K562 (cell line): Measurements from ENCODE around the gene NEK2. TPM values are rescaled to one million over a fixed set of nuclear protein-coding genes. Genes with fewer than 3 reads are reported as not detected.

ENCODE experiments used
- CBFB ChIP-seq: sonication (generic); formaldehyde crosslinking; IDR thresholded peaks from 2 replicates; pipeline ENCODE4 v1.4.0; 2020; ENCODE audit warnings: mild to moderate bottlenecking, missing genetic modification reagents
- ETV1 ChIP-seq: fragments of 450-650 bp; conservative IDR thresholded peaks from 2 replicates; pipeline ENCODE4 v1.6.1; 2016; ENCODE audit warnings: missing genetic modification characterization, control low read depth, low read depth, missing compliant biosample characterization
- MCM2 ChIP-seq: fragments of 450-650 bp; IDR thresholded peaks from 2 replicates; pipeline ENCODE4 v1.6.1; 2017; ENCODE audit warnings: low read depth, mild to moderate bottlenecking
- MEIS2 ChIP-seq: fragments of 450-650 bp; IDR thresholded peaks from 2 replicates; pipeline ENCODE4 v1.6.1; 2014; ENCODE audit warnings: mild to moderate bottlenecking; ENCODE audit not compliant: partially characterized antibody
- NR2C1 ChIP-seq, 2 experiments: fragments of 450-650 bp; IDR thresholded peaks; 2 replicates each; pipeline ENCODE4 v1.6.1; 2017; ENCODE audit warnings: mild to moderate bottlenecking in 2 of 2, antibody characterized with exemption in 1 of 2, inconsistent platforms in 1 of 2, missing compliant biosample characterization in 1 of 2, missing genetic modification characterization in 1 of 2
- PTRF ChIP-seq: fragments of 450-650 bp; IDR thresholded peaks from 2 replicates; pipeline ENCODE4 v1.6.1; 2016; ENCODE audit warnings: mild to moderate bottlenecking, missing genetic modification characterization, missing compliant biosample characterization
- SLC30A9 ChIP-seq: fragments of 250-450 bp; sonication (Bioruptor Pico); IDR thresholded peaks from 2 replicates; pipeline ENCODE4 v1.8.0; 2022; ENCODE audit warnings: mild to moderate bottlenecking, moderate library complexity
- SMAD4 ChIP-seq: fragments of 250-450 bp; sonication (Bioruptor Pico); conservative IDR thresholded peaks from 2 replicates; pipeline ENCODE4 v1.8.0; 2021; ENCODE audit warnings: inconsistent platforms, mild to moderate bottlenecking, moderate library complexity
- TAL1 ChIP-seq: fragments of 450-650 bp; IDR thresholded peaks from 2 replicates; pipeline ENCODE4 v1.6.1; 2016; ENCODE audit warnings: mild to moderate bottlenecking
- WHSC1 ChIP-seq: IDR thresholded peaks from one replicate; pipeline ENCODE4 v1.6.1; 2012; ENCODE audit warnings: low read length, control low read depth, inconsistent platforms
- ZC3H11A ChIP-seq: IDR thresholded peaks from 2 replicates; pipeline ENCODE4 v1.6.1; 2012; ENCODE audit warnings: low read depth, low read length, improper control_type of control experiment
- ZNF184 ChIP-seq: sonication (generic); formaldehyde crosslinking; IDR thresholded peaks from 2 replicates; pipeline ENCODE4 v1.5.0; 2020; ENCODE audit warnings: missing genetic modification reagents
- ZNF232 ChIP-seq: sonication (generic); formaldehyde crosslinking; IDR thresholded peaks from 2 replicates; pipeline ENCODE4 v1.8.0; 2022; ENCODE audit warnings: mild to moderate bottlenecking, missing genetic modification reagents
- polyA plus RNA-seq, 8 experiments: library from polyadenylated mRNA; depleted of rRNA in 4 of 8; stranded (reverse) in 5 of 8; unstranded in 3 of 8; fragments of >200 nt; fragmentation: Nextera tagmentation in 2 of 8; fragmentation: Illumina TruSeq in 1 of 8; extraction: Ambion mirVana in 2 of 8; extraction: Trizol in 1 of 8; gene quantifications; 2 replicates each; pipeline versions ENCODE4 v1.2.1 to v1.2.3, GENCODE V29; 2011 to 2014; ENCODE audit warnings: inconsistent platforms in 1 of 8, missing spikeins in 1 of 8
- total RNA-seq, 7 experiments: library from RNA; depleted of rRNA in 6 of 7; stranded (reverse); fragments of >200 nt in 6 of 7; fragmentation: Illumina TruSeq in 2 of 7; extraction: Trizol in 2 of 7; gene quantifications; 2 replicates each; pipeline versions ENCODE4 v1.2.1 to v1.2.3, GENCODE V29; 2011 to 2021; ENCODE audit warnings: low replicate concordance in 1 of 7
- TF ChIP-seq, protein P1 (sequence below): fragments of 450-650 bp; conservative IDR thresholded peaks from 2 replicates; pipeline ENCODE4 v1.6.1; 2016; ENCODE audit warnings: missing genetic modification characterization, low read depth, mild to moderate bottlenecking, missing compliant biosample characterization, moderate library complexity
- TF ChIP-seq, protein P2 (sequence below): fragments of 450-650 bp; IDR thresholded peaks from 2 replicates; pipeline ENCODE4 v1.6.1; 2014; ENCODE audit warnings: low read depth, mild to moderate bottlenecking, moderate library complexity, borderline replicate concordance
- TF ChIP-seq, protein P3 (sequence below): fragments of 450-650 bp; IDR thresholded peaks from 2 replicates; pipeline ENCODE4 v1.6.1; 2016; ENCODE audit warnings: missing biosample characterization, missing genetic modification characterization

The NEK2 gene
- total and polyA plus RNA-seq, 9 of the 15 experiments (the other 6 are each of a cell fraction or from before 2014, with no cell fraction given), result 30.0 to 74.7 (median 66.4) TPM

DNA sequence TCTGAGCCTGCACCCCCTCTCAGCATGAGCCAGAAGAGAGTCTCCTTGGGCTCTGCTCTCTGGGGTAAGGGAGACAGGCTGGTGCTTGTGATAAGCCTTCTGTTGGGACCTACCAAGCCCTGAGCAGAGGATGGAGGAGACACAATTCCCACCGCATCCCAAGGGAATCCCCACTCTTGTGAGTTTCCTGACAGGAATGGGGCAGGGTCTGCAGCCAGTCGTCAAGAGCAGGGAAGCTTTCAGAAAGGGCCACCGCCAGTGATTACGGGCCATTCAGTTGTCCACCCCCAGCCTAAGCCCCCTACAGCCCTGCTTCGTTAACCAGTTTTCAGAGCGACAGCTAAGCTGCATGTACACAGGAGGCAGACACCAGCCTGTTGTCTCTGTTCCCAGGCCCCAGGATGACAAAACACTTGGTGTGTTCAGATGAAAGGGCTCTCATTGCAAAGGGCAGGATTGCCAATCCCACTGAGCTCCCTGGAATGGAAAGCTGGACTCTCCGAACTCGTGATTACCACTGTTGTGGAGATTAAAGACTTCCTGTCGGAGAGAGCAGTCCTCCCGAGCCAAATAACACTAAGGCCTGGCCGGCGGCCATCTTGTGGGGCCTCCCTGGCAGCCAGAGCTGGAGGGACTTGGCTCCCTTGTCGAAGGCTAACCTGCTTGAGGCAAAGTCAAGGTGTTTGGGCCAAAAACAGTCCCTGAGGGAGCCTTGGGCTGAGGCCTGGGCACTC is 59.0 kb downstream of the NEK2 start (continued):
- no peak for TF ChIP-seq ZNF232 (CRISPR knock-in tag)
- TF ChIP-seq TAL1, result no peak
- TF ChIP-seq ETV1 (tag), result peak; percentile 42; the same call in 1 of the 2 replicates
- TF ChIP-seq MCM2, result no peak
- TF ChIP-seq SLC30A9 (CRISPR knock-in tag), result no peak
- TF ChIP-seq MEIS2, result no peak
- TF ChIP-seq ZNF184 (CRISPR knock-in tag), result no peak
- no peak for TF ChIP-seq NR2C1 (IDR thresholded peaks at IDR 0.05)
- peak; percentile 31; the same call in 1 of the 2 replicates for TF ChIP-seq NR2C1 (tag; IDR thresholded peaks at IDR 0.05)
- TF ChIP-seq SMAD4 (CRISPR knock-in tag), result peak; percentile 66; the same call in 1 of the 2 replicates
- TF ChIP-seq, protein P1, sequence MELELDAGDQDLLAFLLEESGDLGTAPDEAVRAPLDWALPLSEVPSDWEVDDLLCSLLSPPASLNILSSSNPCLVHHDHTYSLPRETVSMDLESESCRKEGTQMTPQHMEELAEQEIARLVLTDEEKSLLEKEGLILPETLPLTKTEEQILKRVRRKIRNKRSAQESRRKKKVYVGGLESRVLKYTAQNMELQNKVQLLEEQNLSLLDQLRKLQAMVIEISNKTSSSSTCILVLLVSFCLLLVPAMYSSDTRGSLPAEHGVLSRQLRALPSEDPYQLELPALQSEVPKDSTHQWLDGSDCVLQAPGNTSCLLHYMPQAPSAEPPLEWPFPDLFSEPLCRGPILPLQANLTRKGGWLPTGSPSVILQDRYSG (tag), result 0 out of 2 replicates have a peak, but pooled peaks have one; percentile 36
- TF ChIP-seq, protein P2, sequence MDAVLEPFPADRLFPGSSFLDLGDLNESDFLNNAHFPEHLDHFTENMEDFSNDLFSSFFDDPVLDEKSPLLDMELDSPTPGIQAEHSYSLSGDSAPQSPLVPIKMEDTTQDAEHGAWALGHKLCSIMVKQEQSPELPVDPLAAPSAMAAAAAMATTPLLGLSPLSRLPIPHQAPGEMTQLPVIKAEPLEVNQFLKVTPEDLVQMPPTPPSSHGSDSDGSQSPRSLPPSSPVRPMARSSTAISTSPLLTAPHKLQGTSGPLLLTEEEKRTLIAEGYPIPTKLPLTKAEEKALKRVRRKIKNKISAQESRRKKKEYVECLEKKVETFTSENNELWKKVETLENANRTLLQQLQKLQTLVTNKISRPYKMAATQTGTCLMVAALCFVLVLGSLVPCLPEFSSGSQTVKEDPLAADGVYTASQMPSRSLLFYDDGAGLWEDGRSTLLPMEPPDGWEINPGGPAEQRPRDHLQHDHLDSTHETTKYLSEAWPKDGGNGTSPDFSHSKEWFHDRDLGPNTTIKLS, result no peak
- no peak for TF ChIP-seq CBFB (CRISPR knock-in tag)
- 0 out of 2 replicates have a peak, but pooled peaks have one; percentile 36 for TF ChIP-seq PTRF (tag)
- TF ChIP-seq, protein P3, sequence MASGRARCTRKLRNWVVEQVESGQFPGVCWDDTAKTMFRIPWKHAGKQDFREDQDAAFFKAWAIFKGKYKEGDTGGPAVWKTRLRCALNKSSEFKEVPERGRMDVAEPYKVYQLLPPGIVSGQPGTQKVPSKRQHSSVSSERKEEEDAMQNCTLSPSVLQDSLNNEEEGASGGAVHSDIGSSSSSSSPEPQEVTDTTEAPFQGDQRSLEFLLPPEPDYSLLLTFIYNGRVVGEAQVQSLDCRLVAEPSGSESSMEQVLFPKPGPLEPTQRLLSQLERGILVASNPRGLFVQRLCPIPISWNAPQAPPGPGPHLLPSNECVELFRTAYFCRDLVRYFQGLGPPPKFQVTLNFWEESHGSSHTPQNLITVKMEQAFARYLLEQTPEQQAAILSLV (tag), result peak; percentile 22; the same call in 1 of the 2 replicates
- TF ChIP-seq WHSC1, result no peak
- no peak for TF ChIP-seq ZC3H11A
